ENCODE data around the gene CORO2B. TPM values are rescaled to one million over a fixed set of nuclear protein-coding genes. Genes with fewer than 3 reads are reported as not detected.

The CORO2B gene
- total and polyA plus RNA-seq, 9 donors: 7.5 to 61.0 (median 18.0) TPM

DNA sequence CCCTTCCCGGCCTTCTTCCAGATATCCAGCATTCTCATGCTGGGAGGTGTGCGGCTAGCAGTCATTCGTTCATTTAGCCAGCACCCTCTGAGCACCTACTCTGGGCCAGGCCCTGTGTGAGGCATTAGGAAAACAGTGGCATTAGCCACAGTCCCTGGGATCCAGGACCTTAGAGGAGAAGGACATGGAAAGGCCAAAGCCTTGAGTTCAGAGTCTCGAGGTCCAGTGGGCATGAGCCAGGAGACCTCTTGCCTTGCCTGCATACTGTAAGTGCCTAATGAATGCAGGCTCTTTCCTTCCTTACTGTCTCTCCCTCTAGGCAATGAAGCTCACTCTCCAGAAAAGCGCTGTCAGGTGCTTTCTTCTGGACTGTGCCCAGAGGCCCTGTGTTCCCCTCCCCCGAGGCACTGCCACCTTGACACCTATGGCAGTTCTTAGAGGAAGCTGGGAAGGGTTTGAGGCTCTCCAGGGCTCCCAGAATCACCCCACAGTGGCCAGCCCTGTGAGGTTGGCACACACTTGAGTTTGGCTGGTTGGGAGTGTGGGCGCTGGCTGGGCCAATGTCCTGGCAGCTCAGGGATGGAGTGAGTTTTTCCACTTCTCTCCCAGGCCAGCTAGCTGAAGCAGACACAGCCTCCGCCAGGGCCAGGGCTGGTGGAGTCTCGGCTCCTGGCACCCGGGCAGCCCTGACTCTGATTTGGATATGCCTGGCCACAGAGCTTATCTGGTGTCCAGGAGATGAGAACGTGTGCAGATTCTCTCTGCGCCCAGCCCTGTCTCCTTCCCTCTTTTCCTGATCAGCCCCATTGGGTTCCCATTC is 5.4 kb downstream of the CORO2B start:
- H3K4me3 ChIP-seq: no peak overlapping the region
- H3K27me3 ChIP-seq: no peaks in the 10 kb centered on the region
- no peaks in the 10 kb centered on the region for H3K9me3 ChIP-seq
- TF ChIP-seq, protein P1, sequence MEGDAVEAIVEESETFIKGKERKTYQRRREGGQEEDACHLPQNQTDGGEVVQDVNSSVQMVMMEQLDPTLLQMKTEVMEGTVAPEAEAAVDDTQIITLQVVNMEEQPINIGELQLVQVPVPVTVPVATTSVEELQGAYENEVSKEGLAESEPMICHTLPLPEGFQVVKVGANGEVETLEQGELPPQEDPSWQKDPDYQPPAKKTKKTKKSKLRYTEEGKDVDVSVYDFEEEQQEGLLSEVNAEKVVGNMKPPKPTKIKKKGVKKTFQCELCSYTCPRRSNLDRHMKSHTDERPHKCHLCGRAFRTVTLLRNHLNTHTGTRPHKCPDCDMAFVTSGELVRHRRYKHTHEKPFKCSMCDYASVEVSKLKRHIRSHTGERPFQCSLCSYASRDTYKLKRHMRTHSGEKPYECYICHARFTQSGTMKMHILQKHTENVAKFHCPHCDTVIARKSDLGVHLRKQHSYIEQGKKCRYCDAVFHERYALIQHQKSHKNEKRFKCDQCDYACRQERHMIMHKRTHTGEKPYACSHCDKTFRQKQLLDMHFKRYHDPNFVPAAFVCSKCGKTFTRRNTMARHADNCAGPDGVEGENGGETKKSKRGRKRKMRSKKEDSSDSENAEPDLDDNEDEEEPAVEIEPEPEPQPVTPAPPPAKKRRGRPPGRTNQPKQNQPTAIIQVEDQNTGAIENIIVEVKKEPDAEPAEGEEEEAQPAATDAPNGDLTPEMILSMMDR (IDR thresholded peaks at IDR 0.05): no peak
- TF ChIP-seq POLR2A (IDR thresholded peaks at IDR 0.05) (no peak), EP300 (IDR thresholded peaks at IDR 0.05) (no peak)
- DNase-seq: peak in 1 of 5 donors; percentile 33
- H3K36me3 ChIP-seq: no peaks in the 10 kb centered on the region
- peaks cover 30% of the 10 kb centered on the region for H3K4me1 ChIP-seq (ENCODE audit: insufficient read depth)
- 81 to 91% (median 87%) methylated on average over 12 of the region's 12 CpGs for WGBS, 3 donors
- intact Hi-C loops (cut with DNase I): loop anchor here in 1 of 4 donors (10.0 kb wide), 1 partner anchor 51 kb away; no protein-coding TSS in a partner anchor
- peak overlapping the region in 1 of 2 donors; percentile 11 for H3K27ac ChIP-seq

DNA sequence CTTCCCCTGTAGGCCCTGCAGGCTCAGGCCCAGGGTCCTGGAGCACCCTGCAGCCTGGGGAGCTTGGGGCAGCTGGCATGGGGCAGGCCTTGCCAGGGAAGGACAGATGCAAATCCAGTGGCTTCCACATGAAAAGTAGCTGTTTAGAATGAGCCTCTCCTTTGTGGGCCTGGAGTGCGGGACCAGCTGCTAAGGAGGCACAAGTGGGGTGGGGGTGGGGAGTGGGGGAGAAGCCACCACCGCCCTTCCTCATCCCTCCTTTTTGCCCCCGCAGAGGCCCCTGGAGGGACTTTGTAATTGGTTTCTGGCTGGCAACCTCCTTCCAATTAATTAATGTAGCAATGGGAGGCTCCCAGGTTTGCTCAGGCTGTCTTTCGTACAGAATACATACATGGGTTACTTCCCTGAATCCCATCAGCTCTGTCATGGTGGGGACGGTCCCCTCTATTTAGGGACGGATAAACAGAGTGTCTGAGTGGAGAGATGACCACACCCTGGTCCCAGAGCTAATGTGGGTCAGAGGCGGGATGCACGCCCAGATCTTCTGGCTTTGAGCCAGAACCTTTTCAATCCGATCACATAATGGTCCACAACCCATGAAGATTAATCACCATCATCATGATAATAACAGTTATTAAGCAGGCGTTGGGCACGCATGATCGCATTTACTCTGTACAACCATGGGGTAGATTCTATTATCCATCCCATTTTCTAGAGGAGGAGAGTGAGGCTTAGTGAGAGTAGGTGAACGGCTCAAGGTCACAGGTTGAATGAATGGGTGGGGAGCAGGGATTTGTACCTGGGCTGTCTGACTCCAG is 6.2 kb downstream of the CORO2B start:
- no peak overlapping the region for H3K4me3 ChIP-seq
- no peaks in the 10 kb centered on the region for H3K36me3 ChIP-seq
- H3K4me1 ChIP-seq (ENCODE audit: insufficient read depth): peaks cover 37% of the 10 kb centered on the region
- peak overlapping the region in 1 of 2 donors; percentile 11 for H3K27ac ChIP-seq
- no peak for TF ChIP-seq POLR2A (IDR thresholded peaks at IDR 0.05)
- TF ChIP-seq, protein P1 (IDR thresholded peaks at IDR 0.05): no peak
- TF ChIP-seq EP300 (IDR thresholded peaks at IDR 0.05): no peak
- peak in 1 of 5 donors; percentile 28 for DNase-seq
- WGBS, 3 donors: 78 to 86% (median 82%) methylated on average over 13 of the region's 13 CpGs
- H3K9me3 ChIP-seq: no peaks in the 10 kb centered on the region
- intact Hi-C loops (cut with DNase I): loop anchor here in 1 of 4 donors (10.0 kb wide), 1 partner anchor 50 kb away; no protein-coding TSS in a partner anchor
- no peaks in the 10 kb centered on the region for H3K27me3 ChIP-seq

DNA sequence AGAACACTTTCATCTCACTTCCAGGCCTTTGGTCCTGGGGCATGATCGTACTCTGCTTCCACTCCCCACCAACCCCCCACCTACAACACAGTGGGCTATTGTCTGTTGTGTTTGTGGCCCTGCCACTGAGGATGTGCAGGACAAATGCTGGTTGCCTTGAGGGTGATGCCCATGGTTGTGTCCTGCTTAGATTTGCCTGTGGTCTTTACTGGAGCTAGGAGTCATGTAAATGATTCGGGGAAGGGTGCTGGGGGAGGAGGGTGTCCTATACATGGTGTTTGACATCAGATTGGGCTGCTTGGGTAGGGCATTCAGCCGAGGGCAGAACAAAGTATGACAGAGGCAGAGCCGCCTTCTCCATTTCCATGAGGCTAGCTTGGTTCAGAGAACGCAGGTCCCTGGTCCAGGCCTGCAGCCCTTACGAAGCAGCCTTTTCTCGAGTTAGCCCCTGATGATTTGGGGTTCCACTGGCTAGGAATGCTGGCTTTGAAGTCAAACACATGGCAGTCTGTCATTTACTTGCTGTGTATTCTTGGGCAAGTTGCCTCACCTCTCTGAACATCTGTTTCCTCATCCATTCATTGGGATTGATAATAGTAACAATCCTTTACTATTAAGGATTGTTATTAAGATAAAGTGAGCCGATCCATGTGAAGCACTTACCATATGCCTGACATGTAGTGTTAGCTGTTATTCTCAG is 6.9 kb downstream of the CORO2B start:
- no peaks in the 10 kb centered on the region for H3K9me3 ChIP-seq
- H3K36me3 ChIP-seq: no peaks in the 10 kb centered on the region
- peak overlapping the region in 1 of 2 donors; percentile 27 for H3K27ac ChIP-seq
- TF ChIP-seq, protein P1 (IDR thresholded peaks at IDR 0.05): no peak
- TF ChIP-seq POLR2A (IDR thresholded peaks at IDR 0.05) (no peak), EP300 (IDR thresholded peaks at IDR 0.05) (no peak)
- no peak overlapping the region for H3K4me3 ChIP-seq
- peak in 1 of 5 donors; percentile 22 for DNase-seq
- no peaks in the 10 kb centered on the region for H3K27me3 ChIP-seq
- H3K4me1 ChIP-seq (ENCODE audit: insufficient read depth): peaks cover 37% of the 10 kb centered on the region
- intact Hi-C loops (cut with DNase I): loop anchor here in 1 of 4 donors (10.0 kb wide), 1 partner anchor 49 kb away; no protein-coding TSS in a partner anchor
- 77 to 81% (median 78%) methylated on average over 8 of the region's 8 CpGs for WGBS, 3 donors

Measured in ovary (tissue), 9 donors.